ENCODE data around the gene DPM2. TPM values are rescaled to one million over a fixed set of nuclear protein-coding genes. Genes with fewer than 3 reads are reported as not detected.

Gene DPM2
- total and polyA plus RNA-seq, 2 of the 4 experiments (the other 2 are of a cell fraction): 10.8 to 60.6 TPM

- Histone ChIP-seq H3K79me1 (ENCODE audit: low read depth in 1 of 2, low read length in 2 of 2) (peaks cover 26 to 77% of the 10 kb centered on the region in 2 experiments), H2BK15ac (ENCODE audit: low read depth, low read length) (no peak overlapping the region), H2AK9ac (replicated peaks; ENCODE audit: low read depth, low read length, poor library complexity) (no peak overlapping the region), H3K9ac (ENCODE audit: low read depth, low read length) (no peak overlapping the region), H3K27ac (ENCODE audit: insufficient read depth, low read length) (no peak overlapping the region), H3K27me3 (ENCODE audit: control insufficient read depth, insufficient read depth, low read length) (no peaks in the 10 kb centered on the region), H3K23ac (ENCODE audit: low read depth, low read length) (peak overlapping the region; percentile 25; the same call in 1 of the 2 replicates), H2BK120ac (ENCODE audit: low read depth, low read length) (no peak overlapping the region), H3K4me1 (ENCODE audit: control insufficient read depth, insufficient read depth, low read length) (peaks cover 22% of the 10 kb centered on the region), H2AFZ (replicated peaks; ENCODE audit: low read length, poor library complexity) (no peak overlapping the region), H3K14ac (replicated peaks; ENCODE audit: low read depth, low read length) (no peak overlapping the region), H3K9me1 (ENCODE audit: insufficient read depth, low read length) (peaks cover 7% of the 10 kb centered on the region), H3K4ac (ENCODE audit: low read depth, low read length) (no peak overlapping the region), H4K8ac (ENCODE audit: low read depth in 2 of 2, low read length in 2 of 2) (no peak overlapping the region), H4K20me1 (ENCODE audit: insufficient read depth, low read length) (peaks cover 12% of the 10 kb centered on the region), H3K36me3 (ENCODE audit: control insufficient read depth, insufficient read depth, low read length) (no peaks in the 10 kb centered on the region), H3K56ac (ENCODE audit: extremely low read depth, insufficient read depth, low read length) (no peak overlapping the region), H2BK20ac (ENCODE audit: low read depth, low read length) (no peak overlapping the region), H3K4me2 (ENCODE audit: low read depth, low read length) (no peak overlapping the region), H2AK5ac (ENCODE audit: low read depth, low read length) (peak overlapping the region; percentile 8; the same call in 1 of the 2 replicates), H2BK5ac (ENCODE audit: low read depth, low read length, poor library complexity, severe bottlenecking) (no peak overlapping the region), H3K4me3 (ENCODE audit: insufficient read depth, low read depth, low read length) (no peak overlapping the region), H4K91ac (ENCODE audit: insufficient read depth, low read depth, low read length) (no peak overlapping the region), H3K18ac (ENCODE audit: low read depth, low read length) (no peak overlapping the region), H3K9me3 (ENCODE audit: control insufficient read depth, insufficient read depth, low read length) (no peaks in the 10 kb centered on the region; the same call in 1 of the 2 replicates), H4K5ac (ENCODE audit: low read depth, low read length) (no peak overlapping the region)
- dilution Hi-C loops (cut with HindIII; ENCODE audit: low sequenced_read_pairs, unreplicated experiment): no loop called here
- no peak for TF ChIP-seq RCOR1 (IDR thresholded peaks at IDR 0.05; ENCODE audit: insufficient replicate concordance, low read length)
- TF ChIP-seq CTCF (conservative IDR thresholded peaks at IDR 0.05; ENCODE audit: low read depth, low read length): no peak
- TF ChIP-seq MAFK (IDR thresholded peaks at IDR 0.05; ENCODE audit: low read depth, low read length): no peak
- no peak for TF ChIP-seq NFE2L2 (IDR thresholded peaks at IDR 0.05; ENCODE audit: low read depth, low read length)
- TF ChIP-seq MXI1 (IDR thresholded peaks at IDR 0.05; ENCODE audit: borderline replicate concordance, low read depth, low read length): no peak
- TF ChIP-seq RFX5 (IDR thresholded peaks at IDR 0.05; ENCODE audit: low read depth, low read length): no peak
- TF ChIP-seq SMC3 (IDR thresholded peaks at IDR 0.05; ENCODE audit: low read depth, low read length): no peak
- TF ChIP-seq RAD21 (IDR thresholded peaks at IDR 0.05; ENCODE audit: low read length): no peak
- no peak for TF ChIP-seq CHD1 (IDR thresholded peaks at IDR 0.05; ENCODE audit: low read depth, low read length)
- no peak for TF ChIP-seq BHLHE40 (IDR thresholded peaks at IDR 0.05; ENCODE audit: low read depth, low read length)
- TF ChIP-seq CEBPB (IDR thresholded peaks at IDR 0.05; ENCODE audit: low read depth, low read length): no peak
- no peak for TF ChIP-seq USF2 (IDR thresholded peaks at IDR 0.05; ENCODE audit: low read depth, low read length)
- no peak for TF ChIP-seq MAZ (IDR thresholded peaks at IDR 0.05; ENCODE audit: borderline replicate concordance, low read depth, low read length)
- no peak for TF ChIP-seq ELK1 (IDR thresholded peaks at IDR 0.05; ENCODE audit: borderline replicate concordance, low read depth, low read length)
- TF ChIP-seq FOS (IDR thresholded peaks at IDR 0.05; ENCODE audit: low read depth, low read length): no peak
- TF ChIP-seq POLR2A (IDR thresholded peaks at IDR 0.05; ENCODE audit: low read depth, low read length): no peak
- ChIA-PET POLR2A (ENCODE audit: unreplicated experiment) (no interaction called here), CTCF (interaction anchor here (1.0 to 1.1 kb wide), 2 partner anchors 16 to 17 kb away, joined by 3 to 4 read pairs; no protein-coding TSS in a partner anchor)
- intact Hi-C loops (cut with micrococcal nuclease): no loop called here
- no peak for ATAC-seq (ENCODE audit: low read depth)
- 100% methylated on average over 1 of the region's 2 CpGs; no CpG with 5 or more reads in 1 of the 2 experiments for WGBS, 2 experiments (ENCODE audit: extremely low coverage in 2 of 2, insufficient read length in 1 of 2)
- in situ Hi-C loops (cut with MboI; ENCODE audit: low sequenced_read_pairs): loop anchor here (5.0 kb wide), 1 partner anchor 72 kb away; no protein-coding TSS in a partner anchor
- no peak for DNase-seq
- BruUV-seq (replicated peaks): no TSS peak
Observed at GRCh38 chr9:127959841-127960409, 22.3 kb upstream of the DPM2 start.

Measured in IMR-90 (cell line).